ENCODE results near the gene CDC42BPA. TPM values are rescaled to one million over a fixed set of nuclear protein-coding genes. Genes with fewer than 3 reads are reported as not detected.

CDC42BPA gene
- total and polyA plus RNA-seq, 2 donors (not counting 3 experiments of a cell fraction or from before 2014, with no cell fraction given) = 26.1 to 92.6 TPM

- Histone ChIP-seq H3K9ac (replicated peaks; ENCODE audit: extremely low read depth, insufficient read depth, low read length) (no peak overlapping the region), H3K4me3 (replicated peaks in 1 of 3; ENCODE audit: insufficient read depth in 1 of 3, low read depth in 1 of 3, low read length in 3 of 3) (no peak overlapping the region), H3K79me2 (ENCODE audit: control insufficient read depth, insufficient read depth, low read length) (no peaks in the 10 kb centered on the region), H3K9me1 (replicated peaks; ENCODE audit: control insufficient read depth, extremely low read depth, insufficient read depth, low read length) (no peaks in the 10 kb centered on the region), H3K27ac (ENCODE audit: insufficient read depth, low read depth, low read length) (no peak overlapping the region), H2AFZ (ENCODE audit: low read depth, low read length) (no peak overlapping the region), H3K36me3 (ENCODE audit: control insufficient read depth in 2 of 2, extremely low read depth in 1 of 2, insufficient read depth in 2 of 2, low read length in 2 of 2) (no peaks in the 10 kb centered on the region), H3K4me2 (ENCODE audit: insufficient read depth, low read length) (no peak overlapping the region), H3K27me3 (ENCODE audit: control insufficient read depth in 2 of 2, insufficient read depth in 2 of 2, low read length in 2 of 2) (no peaks in the 10 kb centered on the region), H3K9me3 (replicated peaks; ENCODE audit: control insufficient read depth, insufficient read depth, low read length) (no peaks in the 10 kb centered on the region), H4K20me1 (replicated peaks; ENCODE audit: control insufficient read depth, extremely low read depth, insufficient read depth, low read length) (no peaks in the 10 kb centered on the region), H3K4me1 (ENCODE audit: control insufficient read depth, extremely low read depth, insufficient read depth, low read length) (peaks cover 3% of the 10 kb centered on the region)
- dilution Hi-C loops (cut with MboI; ENCODE audit: extremely low pct_ligation_motif_present, low sequenced_read_pairs) (no loop called here), intact Hi-C loops (cut with micrococcal nuclease) (loop anchor here (10.0 kb wide), 1 partner anchor 210 kb away; the partner anchor contains the start of gene ITPKB)
- no peak for FAIRE-seq
- ChIA-PET CTCF (interaction anchor here (0.6 to 1.4 kb wide), 2 partner anchors 29 to 139 kb away, joined by 3 to 5 read pairs; no protein-coding TSS in a partner anchor), POLR2A (no interaction called here)
- no peak for DNase-seq (ENCODE audit: low read depth, low spot score)
- no TSS peak for BruUV-seq (replicated peaks)
- no peak for TF ChIP-seq JUN (IDR thresholded peaks at IDR 0.05; ENCODE audit: borderline replicate concordance, insufficient read depth, insufficient read length, low read depth)
- TF ChIP-seq MYC (IDR thresholded peaks at IDR 0.05; ENCODE audit: low read depth, low read length) = no peak
- TF ChIP-seq MAX (IDR thresholded peaks at IDR 0.05; ENCODE audit: insufficient read depth, insufficient read length) = no peak
- no peak for TF ChIP-seq POLR2AphosphoS5 (IDR thresholded peaks at IDR 0.05; ENCODE audit: insufficient read depth, low read depth, low read length)
- no peak for TF ChIP-seq GATA2 (IDR thresholded peaks at IDR 0.05; ENCODE audit: insufficient read depth, insufficient read length, low read depth, low read length)
- no peak for TF ChIP-seq EZH2 (IDR thresholded peaks at IDR 0.05; ENCODE audit: borderline replicate concordance, low read depth, low read length, severe bottlenecking)
- no peak for TF ChIP-seq FOS (IDR thresholded peaks at IDR 0.05; ENCODE audit: borderline replicate concordance, insufficient read depth, low read length)
- no peak for TF ChIP-seq POLR2A (IDR thresholded peaks at IDR 0.05; ENCODE audit: low read depth, low read length)
- no peak for TF ChIP-seq CTCF (IDR thresholded peaks at IDR 0.05; ENCODE audit: extremely low read depth in 1 of 2, insufficient read depth in 1 of 2, low read depth in 1 of 2, low read length in 2 of 2)
These were observed 373.0 kb downstream of the CDC42BPA start for GRCh38 chr1:226945106-226945857.

All from endothelial cell of umbilical vein (primary cell).